Parathyroid adenoma (tissue), 2 donors: ENCODE results near the gene KIF13A.

Source experiments
- H2AFZ ChIP-seq: fragments of 300-600 bp; sonication (generic); one replicate; pipeline ENCODE4 v1.7.0; 2017; ENCODE audit warnings: antibody characterized with exemption, mild to moderate bottlenecking
- H3K27ac ChIP-seq: fragments of 300-600 bp; sonication (generic); one replicate; pipeline ENCODE4 v1.7.0; 2017
- H3K27me3 ChIP-seq: fragments of 300-600 bp; sonication (generic); one replicate; pipeline ENCODE4 v1.7.0; 2017; ENCODE audit warnings: low read length; ENCODE audit not compliant: control insufficient read depth, insufficient read depth
- H3K36me3 ChIP-seq: fragments of 300-600 bp; sonication (generic); one replicate; pipeline ENCODE4 v1.7.0; 2017; ENCODE audit warnings: low read length; ENCODE audit not compliant: control insufficient read depth, insufficient read depth
- H3K4me1 ChIP-seq: fragments of 300-600 bp; sonication (generic); one replicate; pipeline ENCODE4 v1.7.0; 2017; ENCODE audit warnings: control low read depth
- H3K4me2 ChIP-seq: fragments of 300-600 bp; sonication (generic); one replicate; pipeline ENCODE4 v1.7.0; 2017; ENCODE audit warnings: low read length
- H3K4me3 ChIP-seq: fragments of 300-600 bp; sonication (generic); one replicate; pipeline ENCODE4 v1.7.0; 2017; ENCODE audit warnings: low read depth, low read length
- H3K79me2 ChIP-seq: fragments of 300-600 bp; sonication (generic); one replicate; pipeline ENCODE4 v1.7.0; 2017; ENCODE audit warnings: control low read depth
- H3K9ac ChIP-seq: fragments of 300-600 bp; sonication (generic); one replicate; pipeline ENCODE4 v1.7.0; 2017; ENCODE audit warnings: mild to moderate bottlenecking
- H3K9me3 ChIP-seq: fragments of 300-600 bp; sonication (generic); one replicate; pipeline ENCODE4 v1.7.0; 2017; ENCODE audit warnings: low read length; ENCODE audit not compliant: control insufficient read depth
- TF ChIP-seq, protein P1 (sequence below): fragments of 300-600 bp; sonication (generic); IDR thresholded peaks from one replicate; pipeline ENCODE4 v1.7.0; 2017; ENCODE audit warnings: antibody characterized with exemption, mild to moderate bottlenecking
- donor health status: primary hyperparathyroidism.

KIF13A gene

DNA sequence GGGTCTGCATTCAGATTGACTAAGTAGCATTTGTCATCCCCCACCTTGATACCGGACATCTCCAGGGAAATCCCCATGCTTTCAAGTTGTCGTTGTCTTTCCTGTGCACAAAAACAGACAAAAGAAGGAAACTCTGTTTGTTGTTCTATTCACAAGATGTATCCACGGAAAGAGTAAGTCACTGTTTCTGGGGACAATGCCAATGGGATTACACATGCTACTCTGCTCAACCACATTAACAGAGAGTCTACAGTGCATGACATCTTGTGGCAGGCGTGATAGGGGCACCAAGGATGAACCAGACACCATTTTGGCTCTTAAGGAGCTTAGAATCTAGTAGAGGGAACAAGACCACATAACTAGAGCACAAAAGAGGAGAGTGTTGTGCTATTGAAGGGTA, 156.3 kb downstream of the KIF13A start:
- Histone ChIP-seq H3K9ac (no peak overlapping the region), H3K4me2 (no peak overlapping the region), H3K36me3 (no peaks in the 10 kb centered on the region), H3K27ac (no peak overlapping the region), H3K4me1 (no peaks in the 10 kb centered on the region), H3K79me2 (no peaks in the 10 kb centered on the region), H3K27me3 (no peaks in the 10 kb centered on the region), H3K4me3 (no peak overlapping the region), H2AFZ (no peak overlapping the region), H3K9me3 (no peaks in the 10 kb centered on the region)
- TF ChIP-seq, protein P1, sequence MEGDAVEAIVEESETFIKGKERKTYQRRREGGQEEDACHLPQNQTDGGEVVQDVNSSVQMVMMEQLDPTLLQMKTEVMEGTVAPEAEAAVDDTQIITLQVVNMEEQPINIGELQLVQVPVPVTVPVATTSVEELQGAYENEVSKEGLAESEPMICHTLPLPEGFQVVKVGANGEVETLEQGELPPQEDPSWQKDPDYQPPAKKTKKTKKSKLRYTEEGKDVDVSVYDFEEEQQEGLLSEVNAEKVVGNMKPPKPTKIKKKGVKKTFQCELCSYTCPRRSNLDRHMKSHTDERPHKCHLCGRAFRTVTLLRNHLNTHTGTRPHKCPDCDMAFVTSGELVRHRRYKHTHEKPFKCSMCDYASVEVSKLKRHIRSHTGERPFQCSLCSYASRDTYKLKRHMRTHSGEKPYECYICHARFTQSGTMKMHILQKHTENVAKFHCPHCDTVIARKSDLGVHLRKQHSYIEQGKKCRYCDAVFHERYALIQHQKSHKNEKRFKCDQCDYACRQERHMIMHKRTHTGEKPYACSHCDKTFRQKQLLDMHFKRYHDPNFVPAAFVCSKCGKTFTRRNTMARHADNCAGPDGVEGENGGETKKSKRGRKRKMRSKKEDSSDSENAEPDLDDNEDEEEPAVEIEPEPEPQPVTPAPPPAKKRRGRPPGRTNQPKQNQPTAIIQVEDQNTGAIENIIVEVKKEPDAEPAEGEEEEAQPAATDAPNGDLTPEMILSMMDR: no peak

DNA sequence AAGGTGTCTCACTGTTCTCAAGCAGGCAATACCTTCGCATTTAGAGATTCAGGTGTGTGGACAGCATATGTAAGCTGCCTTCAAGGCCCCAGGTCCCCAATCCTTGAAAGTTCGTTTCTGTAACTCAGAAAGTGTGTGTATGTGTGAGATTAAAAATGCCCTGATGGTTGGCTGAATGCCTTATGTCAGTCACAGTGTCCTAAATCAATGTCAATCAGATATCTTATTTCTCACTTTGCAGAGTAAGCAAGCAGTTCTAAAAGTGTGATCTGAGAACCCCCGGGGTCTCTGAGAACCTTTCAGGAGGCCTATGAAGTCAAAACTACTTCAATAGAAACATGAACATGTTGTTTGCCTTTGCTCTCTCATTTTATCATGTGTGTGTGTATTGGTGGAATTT, 157.5 kb downstream of the KIF13A start:
- Histone ChIP-seq H3K9ac (no peak overlapping the region), H3K4me1 (no peaks in the 10 kb centered on the region), H3K4me2 (no peak overlapping the region), H3K27ac (no peak overlapping the region), H3K9me3 (no peaks in the 10 kb centered on the region), H2AFZ (no peak overlapping the region), H3K27me3 (no peaks in the 10 kb centered on the region), H3K36me3 (no peaks in the 10 kb centered on the region), H3K79me2 (no peaks in the 10 kb centered on the region), H3K4me3 (no peak overlapping the region)
- TF ChIP-seq, protein P1: no peak

DNA sequence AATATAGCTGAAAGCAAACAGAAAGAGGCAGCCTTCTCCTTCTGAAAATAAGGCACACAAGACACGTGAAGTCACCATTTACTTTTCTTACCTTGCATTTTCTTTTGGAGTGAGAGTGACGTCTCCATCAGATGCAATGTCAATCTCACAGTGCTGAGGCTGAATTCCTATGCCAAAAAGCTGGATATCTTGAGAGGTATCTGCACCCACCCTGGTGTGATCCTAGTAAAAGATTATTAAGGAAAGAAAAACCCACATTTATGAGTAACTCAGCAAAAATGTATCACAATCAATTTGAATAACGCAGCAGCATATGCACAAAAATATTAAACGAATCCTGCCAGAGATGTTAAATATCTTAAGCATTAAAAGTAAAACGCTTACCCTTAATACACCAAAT, 159.3 kb downstream of the KIF13A start:
- Histone ChIP-seq H2AFZ (no peak overlapping the region), H3K9me3 (no peaks in the 10 kb centered on the region), H3K27me3 (no peaks in the 10 kb centered on the region), H3K4me2 (no peak overlapping the region), H3K9ac (no peak overlapping the region), H3K4me3 (no peak overlapping the region), H3K4me1 (no peaks in the 10 kb centered on the region), H3K79me2 (no peaks in the 10 kb centered on the region), H3K27ac (no peak overlapping the region), H3K36me3 (no peaks in the 10 kb centered on the region)
- TF ChIP-seq, protein P1: no peak

DNA sequence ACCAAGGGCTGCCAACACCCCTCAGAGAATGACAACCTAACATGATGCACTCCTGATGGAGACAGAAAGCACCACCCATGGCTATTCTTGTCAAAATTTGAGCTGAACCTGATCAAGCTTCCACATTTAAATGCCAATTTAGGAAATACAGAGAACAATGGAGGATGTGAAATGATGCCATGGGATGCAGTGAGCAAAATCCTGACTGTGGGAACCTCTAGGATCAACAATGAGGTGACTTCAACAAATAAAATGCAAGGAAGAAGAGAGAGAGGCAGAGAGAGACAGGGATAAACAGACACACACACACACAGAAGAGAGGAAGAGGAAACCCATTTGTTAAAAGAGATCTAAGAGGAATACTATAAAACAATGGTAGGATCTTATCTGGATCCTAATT, 161.1 kb downstream of the KIF13A start:
- TF ChIP-seq, protein P1: no peak
- Histone ChIP-seq H3K4me1 (no peaks in the 10 kb centered on the region), H3K4me3 (no peak overlapping the region), H3K9me3 (no peaks in the 10 kb centered on the region), H3K79me2 (no peaks in the 10 kb centered on the region), H3K27me3 (no peaks in the 10 kb centered on the region), H2AFZ (no peak overlapping the region), H3K9ac (no peak overlapping the region), H3K36me3 (no peaks in the 10 kb centered on the region), H3K27ac (no peak overlapping the region), H3K4me2 (no peak overlapping the region)

DNA sequence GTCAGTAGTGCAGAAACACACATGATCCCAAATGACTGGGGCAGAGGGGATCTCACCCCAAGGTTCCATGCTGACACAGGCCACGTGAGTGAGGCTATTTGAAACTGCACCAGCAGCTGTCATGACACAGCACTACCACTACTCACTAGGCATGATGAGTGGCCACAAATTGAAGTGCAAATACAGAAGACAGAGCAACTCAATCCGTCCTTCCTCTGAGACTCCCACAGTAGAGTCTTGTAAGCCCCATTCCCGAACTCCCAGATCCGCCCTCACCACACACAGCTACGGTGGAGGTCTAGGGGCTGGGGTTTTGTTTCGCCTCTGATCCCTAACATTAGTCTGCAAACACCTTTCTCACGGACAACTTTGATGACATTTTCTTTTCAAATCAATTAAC, 167.4 kb downstream of the KIF13A start:
- no peak overlapping the region for H3K4me2 ChIP-seq
- H3K4me3 ChIP-seq: no peak overlapping the region
- no peak overlapping the region for H2AFZ ChIP-seq
- H3K36me3 ChIP-seq: no peaks in the 10 kb centered on the region
- no peak overlapping the region for H3K9ac ChIP-seq
- no peaks in the 10 kb centered on the region for H3K27me3 ChIP-seq
- TF ChIP-seq, protein P1: no peak
- H3K9me3 ChIP-seq: no peaks in the 10 kb centered on the region
- H3K4me1 ChIP-seq: no peaks in the 10 kb centered on the region
- H3K27ac ChIP-seq: no peak overlapping the region
- H3K79me2 ChIP-seq: no peaks in the 10 kb centered on the region
